ENCODE data around the gene ARFGEF3.

The ARFGEF3 gene

DNA sequence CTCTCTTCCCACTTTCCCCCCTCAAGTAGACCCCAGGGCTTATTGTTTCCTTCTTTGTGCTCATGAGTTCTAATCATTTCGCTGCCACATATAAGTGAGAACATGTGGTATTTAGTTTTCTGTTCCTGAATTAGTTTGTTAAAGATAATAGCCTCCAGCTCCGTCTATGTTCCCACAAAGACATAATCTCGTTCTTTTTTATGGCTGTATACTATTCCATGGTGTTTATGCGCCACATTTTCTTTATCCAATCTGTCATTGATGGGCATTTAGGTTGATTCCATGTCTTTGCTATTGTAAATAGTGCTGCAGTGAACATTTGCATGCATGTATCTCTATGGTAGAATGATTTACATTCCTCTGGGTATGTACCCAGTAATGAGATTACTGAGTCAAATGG lies 37.6 kb upstream of the ARFGEF3 start:
- Histone ChIP-seq H3K27me3 (replicated peaks; ENCODE audit: control insufficient read depth, insufficient read depth, low read length, poor library complexity, severe bottlenecking) (no peaks in the 10 kb centered on the region), H3K4me1 (ENCODE audit: control insufficient read depth, insufficient read depth, low read length, poor library complexity, severe bottlenecking) (no peaks in the 10 kb centered on the region), H3K4me3 (ENCODE audit: insufficient read depth, low read depth, low read length, poor library complexity, severe bottlenecking) (no peak overlapping the region), H3K27ac (ENCODE audit: insufficient read depth, low read length, poor library complexity, severe bottlenecking) (no peak overlapping the region), H3K9me3 (ENCODE audit: control insufficient read depth, low read length) (no peaks in the 10 kb centered on the region), H3K36me3 (ENCODE audit: control insufficient read depth, insufficient read depth, low read length) (no peaks in the 10 kb centered on the region)
- no peak for DNase-seq

DNA sequence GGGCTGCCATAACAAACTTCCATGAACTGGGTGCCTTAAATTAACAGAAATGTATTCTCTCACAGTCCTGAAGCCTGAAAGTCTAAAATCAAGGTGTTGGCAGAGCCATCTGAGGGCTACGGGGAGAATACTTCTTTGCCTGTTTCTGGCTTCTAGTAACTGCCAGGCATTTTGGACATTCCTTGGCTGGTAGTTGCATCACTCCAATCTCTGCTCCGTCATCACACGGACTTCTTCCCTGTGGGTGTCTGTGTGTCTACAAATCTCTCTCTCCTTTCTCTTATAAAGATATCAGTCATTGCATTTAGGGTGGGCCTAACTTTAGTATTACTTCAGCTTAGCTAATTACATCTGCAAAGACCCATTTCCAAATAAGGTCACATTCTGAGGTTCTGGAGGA lies 33.6 kb upstream of the ARFGEF3 start:
- Histone ChIP-seq H3K4me1 (ENCODE audit: control insufficient read depth, insufficient read depth, low read length, poor library complexity, severe bottlenecking) (no peaks in the 10 kb centered on the region), H3K4me3 (ENCODE audit: insufficient read depth, low read depth, low read length, poor library complexity, severe bottlenecking) (no peak overlapping the region), H3K9me3 (ENCODE audit: control insufficient read depth, low read length) (no peaks in the 10 kb centered on the region), H3K27ac (ENCODE audit: insufficient read depth, low read length, poor library complexity, severe bottlenecking) (no peak overlapping the region), H3K27me3 (replicated peaks; ENCODE audit: control insufficient read depth, insufficient read depth, low read length, poor library complexity, severe bottlenecking) (no peaks in the 10 kb centered on the region), H3K36me3 (ENCODE audit: control insufficient read depth, insufficient read depth, low read length) (no peaks in the 10 kb centered on the region)
- no peak for DNase-seq

DNA sequence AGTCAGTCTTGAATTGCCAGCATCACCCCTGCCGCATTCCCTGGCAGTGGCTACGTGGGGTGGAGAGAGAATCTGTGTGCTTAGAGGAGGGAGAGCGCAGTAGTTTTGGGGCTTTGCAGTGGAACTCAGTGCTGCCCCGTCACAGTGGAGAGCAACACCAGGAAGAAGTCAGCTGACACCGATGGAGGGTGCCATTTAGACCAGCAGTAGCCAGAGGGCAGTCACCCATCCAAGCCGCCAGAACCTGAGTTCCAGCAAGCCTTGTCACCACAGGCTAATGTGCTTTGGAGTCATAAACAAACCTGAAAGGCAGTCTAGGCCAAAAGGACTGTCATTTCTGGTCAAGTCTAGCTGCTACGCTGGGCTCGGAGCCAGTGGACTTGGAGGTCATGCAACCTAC lies 32.5 kb upstream of the ARFGEF3 start:
- DNase-seq: no peak
- H3K4me1 ChIP-seq (ENCODE audit: control insufficient read depth, insufficient read depth, low read length, poor library complexity, severe bottlenecking): no peaks in the 10 kb centered on the region
- no peaks in the 10 kb centered on the region for H3K9me3 ChIP-seq (ENCODE audit: control insufficient read depth, low read length)
- H3K36me3 ChIP-seq (ENCODE audit: control insufficient read depth, insufficient read depth, low read length): no peaks in the 10 kb centered on the region
- no peaks in the 10 kb centered on the region for H3K27me3 ChIP-seq (replicated peaks; ENCODE audit: control insufficient read depth, insufficient read depth, low read length, poor library complexity, severe bottlenecking)
- H3K27ac ChIP-seq (ENCODE audit: insufficient read depth, low read length, poor library complexity, severe bottlenecking): no peak overlapping the region
- no peak overlapping the region for H3K4me3 ChIP-seq (ENCODE audit: insufficient read depth, low read depth, low read length, poor library complexity, severe bottlenecking)

- no peak overlapping the region for H3K27ac ChIP-seq (ENCODE audit: insufficient read depth, low read length, poor library complexity, severe bottlenecking)
- H3K36me3 ChIP-seq (ENCODE audit: control insufficient read depth, insufficient read depth, low read length): no peaks in the 10 kb centered on the region
- H3K4me3 ChIP-seq (ENCODE audit: insufficient read depth, low read depth, low read length, poor library complexity, severe bottlenecking): no peak overlapping the region
- peaks cover 7% of the 10 kb centered on the region for H3K27me3 ChIP-seq (replicated peaks; ENCODE audit: control insufficient read depth, insufficient read depth, low read length, poor library complexity, severe bottlenecking)
- no peaks in the 10 kb centered on the region for H3K9me3 ChIP-seq (ENCODE audit: control insufficient read depth, low read length)
- no peak for DNase-seq
- H3K4me1 ChIP-seq (ENCODE audit: control insufficient read depth, insufficient read depth, low read length, poor library complexity, severe bottlenecking): no peaks in the 10 kb centered on the region
Observed at GRCh38 chr6:138142806-138143205, 18.9 kb upstream of the ARFGEF3 start.

DNA sequence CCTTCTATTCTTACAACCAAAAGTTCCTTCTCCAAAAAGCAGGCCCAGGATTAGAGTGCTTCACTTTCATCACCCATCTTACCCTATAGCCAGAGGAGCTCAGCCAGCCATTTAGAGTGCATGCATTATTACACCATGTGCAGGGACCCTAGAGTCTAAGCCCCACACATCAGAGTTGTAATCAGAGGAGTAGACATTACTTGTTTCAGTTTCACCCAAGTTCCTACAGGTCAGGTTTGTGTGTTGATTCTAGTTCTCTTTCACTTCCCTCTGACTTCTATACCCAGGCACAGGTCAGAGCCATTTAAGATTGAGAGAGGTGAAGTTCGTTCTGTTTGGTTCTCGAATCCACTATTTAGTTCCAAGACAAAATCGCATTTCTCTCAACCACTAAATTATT lies 16.3 kb upstream of the ARFGEF3 start:
- H3K4me1 ChIP-seq (ENCODE audit: control insufficient read depth, insufficient read depth, low read length, poor library complexity, severe bottlenecking): no peaks in the 10 kb centered on the region
- H3K27ac ChIP-seq (ENCODE audit: insufficient read depth, low read length, poor library complexity, severe bottlenecking): no peak overlapping the region
- no peaks in the 10 kb centered on the region for H3K36me3 ChIP-seq (ENCODE audit: control insufficient read depth, insufficient read depth, low read length)
- peaks cover 7% of the 10 kb centered on the region for H3K27me3 ChIP-seq (replicated peaks; ENCODE audit: control insufficient read depth, insufficient read depth, low read length, poor library complexity, severe bottlenecking)
- H3K9me3 ChIP-seq (ENCODE audit: control insufficient read depth, low read length): no peaks in the 10 kb centered on the region
- DNase-seq: no peak
- no peak overlapping the region for H3K4me3 ChIP-seq (ENCODE audit: insufficient read depth, low read depth, low read length, poor library complexity, severe bottlenecking)

- H3K27ac ChIP-seq (ENCODE audit: insufficient read depth, low read length, poor library complexity, severe bottlenecking): no peak overlapping the region
- no peaks in the 10 kb centered on the region for H3K9me3 ChIP-seq (ENCODE audit: control insufficient read depth, low read length)
- no peaks in the 10 kb centered on the region for H3K4me1 ChIP-seq (ENCODE audit: control insufficient read depth, insufficient read depth, low read length, poor library complexity, severe bottlenecking)
- no peak overlapping the region for H3K4me3 ChIP-seq (ENCODE audit: insufficient read depth, low read depth, low read length, poor library complexity, severe bottlenecking)
- DNase-seq: no peak
- H3K27me3 ChIP-seq (replicated peaks; ENCODE audit: control insufficient read depth, insufficient read depth, low read length, poor library complexity, severe bottlenecking): peaks cover 7% of the 10 kb centered on the region
- no peaks in the 10 kb centered on the region for H3K36me3 ChIP-seq (ENCODE audit: control insufficient read depth, insufficient read depth, low read length)
Observed at GRCh38 chr6:138146544-138146943, 15.2 kb upstream of the ARFGEF3 start.

DNA sequence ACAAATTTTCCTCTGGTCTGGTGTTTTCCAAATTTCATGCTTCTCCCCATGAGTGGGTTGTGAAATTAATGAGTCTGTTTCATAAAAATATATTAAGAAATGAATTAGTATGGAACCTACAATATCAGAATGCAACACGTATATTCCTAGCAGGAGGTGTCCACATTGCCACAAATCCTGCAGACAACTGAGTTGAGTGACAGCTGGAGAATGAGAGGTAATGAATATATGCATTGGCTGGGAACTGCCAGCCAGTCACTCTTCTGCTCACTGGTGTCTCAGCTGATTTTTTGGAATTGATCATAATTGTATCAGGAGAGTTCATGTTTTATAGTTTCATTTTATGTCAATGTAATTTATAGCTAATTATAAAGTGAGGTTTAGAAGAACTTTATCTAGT lies 6.3 kb upstream of the ARFGEF3 start:
- Histone ChIP-seq H3K4me3 (ENCODE audit: insufficient read depth, low read depth, low read length, poor library complexity, severe bottlenecking) (no peak overlapping the region), H3K27ac (ENCODE audit: insufficient read depth, low read length, poor library complexity, severe bottlenecking) (no peak overlapping the region), H3K27me3 (replicated peaks; ENCODE audit: control insufficient read depth, insufficient read depth, low read length, poor library complexity, severe bottlenecking) (peaks cover 9% of the 10 kb centered on the region), H3K4me1 (ENCODE audit: control insufficient read depth, insufficient read depth, low read length, poor library complexity, severe bottlenecking) (no peaks in the 10 kb centered on the region), H3K9me3 (ENCODE audit: control insufficient read depth, low read length) (no peaks in the 10 kb centered on the region), H3K36me3 (ENCODE audit: control insufficient read depth, insufficient read depth, low read length) (no peaks in the 10 kb centered on the region)
- DNase-seq: no peak

- DNase-seq: no peak
- Histone ChIP-seq H3K4me3 (ENCODE audit: insufficient read depth, low read depth, low read length, poor library complexity, severe bottlenecking) (no peak overlapping the region), H3K27me3 (replicated peaks; ENCODE audit: control insufficient read depth, insufficient read depth, low read length, poor library complexity, severe bottlenecking) (peaks cover 31% of the 10 kb centered on the region), H3K9me3 (ENCODE audit: control insufficient read depth, low read length) (no peaks in the 10 kb centered on the region), H3K4me1 (ENCODE audit: control insufficient read depth, insufficient read depth, low read length, poor library complexity, severe bottlenecking) (peaks cover 7% of the 10 kb centered on the region), H3K36me3 (ENCODE audit: control insufficient read depth, insufficient read depth, low read length) (no peaks in the 10 kb centered on the region), H3K27ac (ENCODE audit: insufficient read depth, low read length, poor library complexity, severe bottlenecking) (no peak overlapping the region)
Observed at GRCh38 chr6:138157986-138158638, 3.6 kb upstream of the ARFGEF3 start.

DNA sequence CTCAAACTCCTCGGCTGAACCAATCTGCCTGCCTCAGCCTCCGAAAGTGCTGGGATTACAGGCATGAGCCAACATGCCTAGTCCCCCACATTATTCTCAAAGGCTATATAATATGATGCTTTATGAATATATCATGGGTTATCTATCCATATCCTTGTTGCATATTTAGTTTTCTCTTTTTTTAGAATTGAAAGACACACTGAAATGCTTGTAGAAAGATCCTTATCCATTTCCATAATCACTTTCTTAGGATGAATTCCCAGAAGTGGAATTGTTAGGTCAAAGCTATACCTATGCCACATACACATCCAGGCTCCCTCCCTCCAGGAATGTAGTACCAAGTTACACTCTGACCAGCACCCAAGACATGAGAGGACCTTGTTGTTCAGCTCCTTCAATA lies 2.5 kb upstream of the ARFGEF3 start:
- H3K36me3 ChIP-seq (ENCODE audit: control insufficient read depth, insufficient read depth, low read length): no peaks in the 10 kb centered on the region
- no peak overlapping the region for H3K27ac ChIP-seq (ENCODE audit: insufficient read depth, low read length, poor library complexity, severe bottlenecking)
- no peak for DNase-seq
- H3K4me1 ChIP-seq (ENCODE audit: control insufficient read depth, insufficient read depth, low read length, poor library complexity, severe bottlenecking): peaks cover 7% of the 10 kb centered on the region
- no peak overlapping the region for H3K4me3 ChIP-seq (ENCODE audit: insufficient read depth, low read depth, low read length, poor library complexity, severe bottlenecking)
- H3K27me3 ChIP-seq (replicated peaks; ENCODE audit: control insufficient read depth, insufficient read depth, low read length, poor library complexity, severe bottlenecking): peaks cover 35% of the 10 kb centered on the region
- H3K9me3 ChIP-seq (ENCODE audit: control insufficient read depth, low read length): no peaks in the 10 kb centered on the region

DNA sequence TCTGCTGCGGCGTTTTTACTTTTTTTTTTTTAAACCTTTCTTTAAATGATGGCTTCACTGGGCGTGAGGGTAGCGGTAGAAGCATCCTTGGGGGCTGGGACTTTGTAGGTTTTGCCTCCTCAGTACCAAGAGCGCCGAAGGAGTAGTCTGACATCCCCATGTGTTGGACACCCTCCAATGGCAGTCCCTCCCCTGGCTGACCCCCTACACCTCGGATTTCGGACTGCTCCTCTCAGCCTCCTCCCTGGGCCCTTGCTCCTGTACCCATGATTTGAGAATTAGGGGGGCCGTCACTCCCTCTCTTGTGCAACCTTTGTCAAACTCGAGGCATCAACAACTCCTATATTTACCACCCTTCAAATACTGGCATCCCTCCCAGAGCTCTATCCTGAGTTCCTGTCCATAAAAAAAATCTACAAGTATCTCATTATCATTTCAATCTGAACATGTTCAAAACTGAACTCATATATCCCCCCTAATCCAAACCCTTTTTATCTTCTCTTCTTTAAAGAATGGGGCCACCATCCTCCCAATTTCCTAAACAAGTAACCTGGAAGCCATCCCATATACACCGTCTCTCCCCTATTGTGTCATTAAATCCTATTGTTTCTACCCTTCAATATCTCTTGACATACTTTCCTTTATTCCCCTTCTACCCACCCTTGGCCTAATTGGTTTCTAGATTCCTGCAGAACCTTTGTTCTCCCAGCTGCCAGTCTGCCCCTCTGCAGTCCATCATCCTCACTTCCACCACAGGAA lies 1.2 kb upstream of the ARFGEF3 start:
- H3K27ac ChIP-seq (ENCODE audit: insufficient read depth, low read length, poor library complexity, severe bottlenecking): no peak overlapping the region
- H3K36me3 ChIP-seq (ENCODE audit: control insufficient read depth, insufficient read depth, low read length): no peaks in the 10 kb centered on the region
- H3K4me1 ChIP-seq (ENCODE audit: control insufficient read depth, insufficient read depth, low read length, poor library complexity, severe bottlenecking): peaks cover 7% of the 10 kb centered on the region
- no peaks in the 10 kb centered on the region for H3K9me3 ChIP-seq (ENCODE audit: control insufficient read depth, low read length)
- H3K27me3 ChIP-seq (replicated peaks; ENCODE audit: control insufficient read depth, insufficient read depth, low read length, poor library complexity, severe bottlenecking): peaks cover 35% of the 10 kb centered on the region
- H3K4me3 ChIP-seq (ENCODE audit: insufficient read depth, low read depth, low read length, poor library complexity, severe bottlenecking): no peak overlapping the region
- no peak for DNase-seq
